Gastroesophageal sphincter (tissue), 4 donors: ENCODE measurements around the gene LGALS3BP. TPM values are rescaled to one million over a fixed set of nuclear protein-coding genes. Genes with fewer than 3 reads are reported as not detected.

Source experiments
- ATAC-seq: fragments of 150-250 bp; one replicate; pipeline ENCODE4 v1.9.1; 2016; ENCODE audit warnings: mild to moderate bottlenecking, moderate library complexity
- H3K27ac ChIP-seq, 4 donors: fragments of 200-600 bp; sonication (generic) in 3 of 4; 1 replicate in 3 of 4; 2 replicates in 1 of 4; pipeline ENCODE4 v1.5.1; 2016 to 2019
- H3K27me3 ChIP-seq: fragments of 200-600 bp; sonication (generic); one replicate; pipeline ENCODE4 v1.5.1; 2019
- H3K36me3 ChIP-seq, 2 donors: fragments of 200-600 bp; sonication (generic); one replicate each; pipeline ENCODE4 v1.5.1; 2019; ENCODE audit warnings: control low read depth in 1 of 2
- H3K4me1 ChIP-seq, 3 donors: fragments of 200-600 bp; sonication (generic); 1 replicate in 2 of 3; 2 replicates in 1 of 3; pipeline ENCODE4 v1.5.1; 2016 to 2019; ENCODE audit warnings: control low read depth in 2 of 3
- H3K4me3 ChIP-seq, 2 donors: fragments of 200-600 bp; sonication (generic); one replicate each; pipeline ENCODE4 v1.5.1; 2019; ENCODE audit warnings: mild to moderate bottlenecking in 1 of 2, moderate library complexity in 1 of 2
- H3K9me3 ChIP-seq, 3 donors: fragments of 200-600 bp; sonication (generic); one replicate each; pipeline ENCODE4 v1.5.1; 2017 to 2019; ENCODE audit warnings: control low read depth in 2 of 3
- CTCF ChIP-seq, 4 experiments: fragments of 200-600 bp in 2 of 4; fragments of 450-650 bp in 2 of 4; sonication (generic) in 1 of 4; IDR thresholded peaks; one replicate each; pipeline ENCODE4 v1.5.1; 2017 to 2019; ENCODE audit warnings: antibody characterized with exemption in 4 of 4, mild to moderate bottlenecking in 2 of 4, moderate library complexity in 2 of 4
- EP300 ChIP-seq: sonication (generic); formaldehyde crosslinking; IDR thresholded peaks from one replicate; pipeline ENCODE4 v1.6.1; 2017; ENCODE audit warnings: antibody characterized with exemption, mild to moderate bottlenecking
- POLR2A ChIP-seq, 2 donors: fragments of 450-650 bp; IDR thresholded peaks; one replicate each; pipeline ENCODE4 v1.6.1; 2017; ENCODE audit warnings: antibody characterized with exemption in 2 of 2, mild to moderate bottlenecking in 2 of 2, moderate library complexity in 1 of 2
- POLR2AphosphoS5 ChIP-seq: sonication (generic); formaldehyde crosslinking; IDR thresholded peaks from one replicate; pipeline ENCODE4 v1.6.1; 2017; ENCODE audit warnings: antibody characterized with exemption
- WGBS, 2 donors: methylation state at CpG; one replicate each; pipeline ENCODE4 v1.1.5; 2018; ENCODE audit warnings: low coverage in 1 of 2; 5-methylcytosine and 5-hydroxymethylcytosine counted together
- total RNA-seq, 4 donors: library from RNA; depleted of rRNA; stranded (reverse); fragments of >200 nt; gene quantifications; one replicate each; pipeline ENCODE4 v1.1.0, GENCODE V29; 2016

Gene LGALS3BP
- total RNA-seq, 4 donors from 2014 or later, result 101 to 260 (median 166) TPM

GRCh38 chr17:78996781-78997201, 17.1 kb upstream of the LGALS3BP start:
- peak overlapping the region in 1 of 4 donors; percentile 31 for H3K27ac ChIP-seq
- TF ChIP-seq CTCF (IDR thresholded peaks at IDR 0.05) (no peak), POLR2AphosphoS5 (no peak), POLR2A (IDR thresholded peaks at IDR 0.05) (no peak), EP300 (no peak)
- H3K4me3 ChIP-seq, result no peak overlapping the region
- peaks cover 0 to 81% of the 10 kb centered on the region in 2 donors for H3K36me3 ChIP-seq
- no peaks in the 10 kb centered on the region for H3K9me3 ChIP-seq
- no peak for ATAC-seq
- peaks cover 0 to 28% (median 0%) of the 10 kb centered on the region in 3 donors for H3K4me1 ChIP-seq
- WGBS, 2 donors, result 100% methylated on average over 1 to 2 of the region's 16 CpGs
- no peaks in the 10 kb centered on the region for H3K27me3 ChIP-seq

DNA sequence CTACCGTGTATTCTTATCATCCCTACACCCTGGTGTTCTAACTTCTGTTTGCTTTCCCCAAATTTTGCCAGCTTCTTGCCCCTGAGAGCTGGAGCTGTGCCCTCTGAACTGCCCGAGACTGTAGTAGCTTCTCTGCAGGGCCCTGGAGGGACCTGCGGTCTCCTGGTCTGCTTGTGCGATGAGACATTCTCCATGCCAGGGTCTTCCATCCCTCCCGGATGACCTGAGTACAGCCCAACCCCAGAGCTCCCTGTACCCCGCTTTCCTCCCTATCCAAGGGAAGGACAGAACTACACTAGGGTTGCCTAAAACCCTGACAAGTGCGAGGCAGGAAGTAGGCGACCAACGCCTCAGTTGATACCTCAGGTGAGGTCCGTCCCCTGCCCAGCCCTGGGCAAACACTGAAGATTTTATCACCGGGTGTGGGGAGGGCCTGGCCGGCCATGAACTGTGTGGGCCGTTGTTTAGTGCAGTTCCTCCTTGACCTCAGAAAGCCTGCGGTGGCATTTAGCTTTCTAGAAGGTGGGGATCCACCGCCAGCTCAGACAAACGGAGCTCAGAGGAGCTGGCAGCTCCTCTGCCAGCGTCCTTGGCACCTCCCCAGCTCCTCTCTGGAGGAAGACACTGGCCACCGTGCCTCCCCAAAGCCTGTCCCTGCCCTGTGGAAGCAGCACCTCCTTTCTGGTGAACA, 16.2 kb upstream of the LGALS3BP start:
- Histone ChIP-seq H3K27ac (peak overlapping the region in 1 of 4 donors; percentile 31), H3K4me1 (peaks cover 0 to 28% (median 0%) of the 10 kb centered on the region in 3 donors), H3K9me3 (no peaks in the 10 kb centered on the region), H3K36me3 (peaks cover 0 to 89% of the 10 kb centered on the region in 2 donors), H3K27me3 (no peaks in the 10 kb centered on the region), H3K4me3 (no peak overlapping the region)
- 67% methylated on average over 1 of the region's 18 CpGs; no CpG with 5 or more reads in 1 of the 2 donors for WGBS, 2 donors
- no peak for TF ChIP-seq EP300
- no peak for TF ChIP-seq POLR2A (IDR thresholded peaks at IDR 0.05)
- no peak for TF ChIP-seq POLR2AphosphoS5
- no peak for TF ChIP-seq CTCF (IDR thresholded peaks at IDR 0.05)
- ATAC-seq, result no peak

- H3K4me1 ChIP-seq, result peaks cover 0 to 28% (median 0%) of the 10 kb centered on the region in 3 donors
- TF ChIP-seq CTCF (IDR thresholded peaks at IDR 0.05), result no peak
- no peak for TF ChIP-seq EP300
- no peak for TF ChIP-seq POLR2AphosphoS5
- TF ChIP-seq POLR2A (IDR thresholded peaks at IDR 0.05), result no peak
Observed at GRCh38 chr17:78995022-78995760, 15.5 kb upstream of the LGALS3BP start.

DNA sequence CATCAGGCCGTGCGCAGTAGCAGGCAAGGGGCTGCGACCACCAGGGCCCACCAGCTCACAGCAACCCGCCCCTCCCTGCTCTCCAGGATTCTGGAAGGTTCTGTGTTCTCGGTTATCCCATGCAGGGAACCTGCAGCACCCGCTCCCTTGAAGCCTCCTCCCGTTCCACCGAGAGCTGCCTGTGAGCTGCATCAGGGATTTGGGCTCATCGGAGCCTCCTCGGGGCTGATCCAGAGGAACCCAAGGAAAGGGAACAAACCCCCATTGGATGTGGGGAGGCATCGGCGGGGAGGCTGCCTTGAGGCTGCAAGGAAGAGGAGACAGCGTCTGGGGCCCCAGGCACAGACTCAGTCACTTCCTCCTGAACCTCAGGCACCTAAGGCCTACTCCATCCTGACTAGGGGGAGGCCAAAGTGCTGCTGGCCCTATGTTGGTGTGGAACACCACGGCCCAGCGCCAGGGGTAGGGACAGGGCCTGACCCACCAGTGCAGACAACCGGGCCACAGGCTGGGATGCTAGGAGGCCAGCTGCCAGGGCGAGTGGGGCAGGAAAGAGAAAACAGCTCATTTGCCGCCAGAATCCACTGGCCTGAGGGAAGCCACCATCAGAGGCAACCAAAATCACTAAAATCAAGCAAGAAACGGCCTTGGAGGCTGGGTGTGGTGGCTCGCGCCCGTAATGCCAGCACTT, 14.4 kb upstream of the LGALS3BP start:
- H3K27me3 ChIP-seq, result no peaks in the 10 kb centered on the region
- H3K4me1 ChIP-seq, result peaks cover 0 to 28% (median 0%) of the 10 kb centered on the region in 3 donors
- TF ChIP-seq EP300 (no peak), CTCF (IDR thresholded peaks at IDR 0.05) (no peak), POLR2AphosphoS5 (no peak), POLR2A (IDR thresholded peaks at IDR 0.05) (no peak)
- H3K9me3 ChIP-seq, result no peaks in the 10 kb centered on the region
- H3K4me3 ChIP-seq, result no peak overlapping the region
- no peak for ATAC-seq
- WGBS, 2 donors, result 93% methylated on average over 3 to 7 of the region's 22 CpGs
- peaks cover 0 to 92% of the 10 kb centered on the region in 2 donors for H3K36me3 ChIP-seq
- no peak overlapping the region for H3K27ac ChIP-seq

More at GRCh38 chr17:78995022-78995760, 15.5 kb upstream of the LGALS3BP start:
- Histone ChIP-seq H3K9me3 (no peaks in the 10 kb centered on the region), H3K36me3 (peaks cover 0 to 96% of the 10 kb centered on the region in 2 donors), H3K27ac (no peak overlapping the region), H3K27me3 (no peaks in the 10 kb centered on the region), H3K4me3 (no peak overlapping the region)
- 92 to 94% methylated on average over 19 to 22 of the region's 34 CpGs for WGBS, 2 donors
- ATAC-seq, result no peak
